Measurements from ENCODE around the gene UNC45B. TPM values are rescaled to one million over a fixed set of nuclear protein-coding genes. Genes with fewer than 3 reads are reported as not detected.

The UNC45B gene
- total RNA-seq, 1 experiment from 2014 or later = 0.22 TPM

- Histone ChIP-seq H3K56ac (ENCODE audit: insufficient read length, low read depth, low read length) (no peak overlapping the region), H3K18ac (ENCODE audit: insufficient read length, low read depth, low read length) (no peak overlapping the region), H3K79me1 (ENCODE audit: insufficient read depth, low read depth, low read length, poor library complexity, severe bottlenecking) (no peaks in the 10 kb centered on the region), H4K8ac (replicated peaks; ENCODE audit: insufficient read length, low read depth, low read length) (no peak overlapping the region), H3K14ac (ENCODE audit: insufficient read depth, low read length) (no peak overlapping the region), H3K23ac (ENCODE audit: insufficient read length, low read depth, low read length) (no peak overlapping the region), H4K91ac (ENCODE audit: insufficient read length, low read depth, low read length) (no peak overlapping the region), H2BK20ac (ENCODE audit: low read depth, low read length, poor library complexity, severe bottlenecking) (no peak overlapping the region), H3K9me3 (ENCODE audit: control insufficient read depth, low read depth, low read length) (no peaks in the 10 kb centered on the region), H2BK12ac (ENCODE audit: insufficient read length, low read depth, low read length) (no peak overlapping the region), H3K4me1 (ENCODE audit: insufficient read depth, low read length) (no peaks in the 10 kb centered on the region), H2AK5ac (ENCODE audit: insufficient read length, low read length) (no peak overlapping the region), H3K4me2 (ENCODE audit: insufficient read depth, insufficient read length, low read length) (no peak overlapping the region), H3T11ph (ENCODE audit: low read length) (no peak overlapping the region), H3K79me2 (ENCODE audit: insufficient read depth, low read length) (no peaks in the 10 kb centered on the region), H2BK5ac (ENCODE audit: insufficient read length, low read length) (no peak overlapping the region), H3K27me3 (ENCODE audit: insufficient read depth, low read length) (no peaks in the 10 kb centered on the region), H3K4ac (ENCODE audit: low read depth, low read length) (no peak overlapping the region), H2AFZ (ENCODE audit: low read length) (no peak overlapping the region), H3K27ac (ENCODE audit: insufficient read length, low read depth, low read length) (no peak overlapping the region), H2BK120ac (ENCODE audit: low read depth, low read length, poor library complexity, severe bottlenecking) (no peak overlapping the region), H4K20me1 (ENCODE audit: control insufficient read depth, insufficient read depth, insufficient read length) (no peaks in the 10 kb centered on the region), H2BK15ac (ENCODE audit: low read depth, low read length) (no peak overlapping the region), H4K5ac (ENCODE audit: insufficient read length, low read depth, low read length) (no peak overlapping the region), H3K9ac (ENCODE audit: extremely low read depth, insufficient read length, low read length) (no peak overlapping the region), H3K23me2 (ENCODE audit: insufficient read length, low read depth, low read length, poor library complexity, severe bottlenecking) (no peaks in the 10 kb centered on the region)
- WGBS (ENCODE audit: extremely low coverage, insufficient read length, low lambda C conversion rate) = no CpG with 5 or more reads among the region's 2 CpGs
- no peak for DNase-seq
- H3K27me3 Mint-ChIP-seq (ENCODE audit: low read depth) = peaks cover 3% of the 10 kb centered on the region
- H3K36me3 Mint-ChIP-seq (ENCODE audit: insufficient read depth in 1 of 3, low read depth in 3 of 3) = no peaks in the 10 kb centered on the region
- H3K9me3 Mint-ChIP-seq = peaks cover 0 to 9% of the 10 kb centered on the region in 2 experiments; a peak in 3 of 5 replicates
- TF ChIP-seq CTCF (conservative IDR thresholded peaks at IDR 0.05) = no peak
- H3K4me1 Mint-ChIP-seq = peaks cover 5 to 6% of the 10 kb centered on the region in 2 experiments; a peak in 3 of 4 replicates
- H3K27ac Mint-ChIP-seq = no peak overlapping the region
- no peak overlapping the region for H3K4me3 Mint-ChIP-seq
Measured at GRCh38 chr17:35218915-35219314, 71.3 kb downstream of the UNC45B start.

All from H9 (cell line).